ENCODE measurements around the gene INSL3.

GRCh38 chr19:17848595-17849292 lies 27.4 kb upstream of the INSL3 start:
- TF ChIP-seq CTCF (IDR thresholded peaks at IDR 0.05), result no peak
- no peak for TF ChIP-seq POLR2A (IDR thresholded peaks at IDR 0.05)
